CD4-positive, alpha-beta T cell (primary cell): ENCODE data around the gene IQGAP1. TPM values are rescaled to one million over a fixed set of nuclear protein-coding genes. Genes with fewer than 3 reads are reported as not detected.

Source experiments
- ATAC-seq: fragments of 200-7000 bp; cut with Tn5 transposase; one replicate; pipeline ENCODE4 v1.10.0; 2022; ENCODE audit warnings: mild to moderate bottlenecking; ENCODE audit not compliant: poor library complexity
- CTCF ChIA-PET: fragments of 350-600 bp; sonication (Branson Sonifier 250); formaldehyde crosslinking; loops from one replicate; lab custom pipeline; 2021; ENCODE audit warnings: antibody characterized with exemption, inconsistent platforms; lab: Charles Lee
- POLR2A ChIA-PET: fragments of 350-600 bp; sonication (Branson Sonifier 250); formaldehyde crosslinking; loops from one replicate; lab custom pipeline; 2021; ENCODE audit warnings: antibody characterized with exemption, inconsistent platforms; lab: Charles Lee
- DNase-seq, 14 experiments: peaks; one replicate each; pipeline ENCODE4 v3.0.0-alpha.2; 2013 to 2020; ENCODE audit warnings: mixed read lengths in 2 of 14
- H3K27ac ChIP-seq, 2 donors: one replicate each; pipeline versions ENCODE4 v1.5.1 to v1.7.0; 2013; ENCODE audit warnings: low read length in 2 of 2, low read depth in 1 of 2, mild to moderate bottlenecking in 1 of 2
- H3K27me3 ChIP-seq, 2 experiments: 1 replicate in 1 of 2; 2 replicates in 1 of 2; pipeline versions ENCODE4 v1.6.1 to v1.7.0; 2013; ENCODE audit warnings: low read length in 2 of 2, control low read depth in 1 of 2, mild to moderate bottlenecking in 1 of 2, moderate library complexity in 1 of 2; ENCODE audit not compliant: insufficient read depth in 2 of 2, control insufficient read depth in 1 of 2
- H3K36me3 ChIP-seq: one replicate; pipeline ENCODE4 v1.6.1; 2013; ENCODE audit warnings: low read length, control low read depth; ENCODE audit not compliant: insufficient read depth
- H3K4me1 ChIP-seq: one replicate; pipeline ENCODE4 v1.6.1; 2013; ENCODE audit warnings: low read length, control low read depth; ENCODE audit not compliant: insufficient read depth
- H3K4me3 ChIP-seq: one replicate; pipeline ENCODE4 v1.5.1; 2013; ENCODE audit warnings: mild to moderate bottlenecking, low read length, moderate library complexity
- H3K9me3 ChIP-seq, 2 experiments: 1 replicate in 1 of 2; 2 replicates in 1 of 2; pipeline versions ENCODE4 v1.6.1 to v1.7.0; 2013; ENCODE audit warnings: low read length in 2 of 2, mild to moderate bottlenecking in 2 of 2, control low read depth in 1 of 2, moderate library complexity in 1 of 2; ENCODE audit not compliant: control insufficient read depth in 1 of 2, insufficient read depth in 1 of 2
- H3K27ac Mint-ChIP-seq: one replicate; pipeline ENCODE4 v1.8.0; 2020; ENCODE audit warnings: mixed read lengths
- H3K27me3 Mint-ChIP-seq: one replicate; pipeline ENCODE4 v1.8.0; 2021; ENCODE audit warnings: mixed read lengths
- H3K36me3 Mint-ChIP-seq: one replicate; pipeline ENCODE4 v1.8.0; 2021; ENCODE audit warnings: low read depth, mixed read lengths
- H3K4me1 Mint-ChIP-seq: one replicate; pipeline ENCODE4 v1.8.0; 2021; ENCODE audit warnings: low read depth, mixed read lengths
- H3K4me3 Mint-ChIP-seq: one replicate; pipeline ENCODE4 v1.8.0; 2020; ENCODE audit warnings: mild to moderate bottlenecking, mixed read lengths
- H3K9me3 Mint-ChIP-seq: one replicate; pipeline ENCODE4 v1.8.0; 2020; ENCODE audit warnings: mixed read lengths
- CTCF ChIP-seq: fragments of 200-600 bp; IDR thresholded peaks from one replicate; pipeline ENCODE4 v1.8.0; 2022; ENCODE audit warnings: antibody characterized with exemption, mild to moderate bottlenecking
- intact Hi-C, 2 experiments: fragments of 100-400 bp; cut with DNase I in 1 of 2; cut with micrococcal nuclease in 1 of 2; formaldehyde crosslinking; loops; one replicate each; pipeline versions ENCODE4 v1.15.1 to v1.9.0; 2023 to 2025; cut with DNase I, micrococcal nuclease
- total RNA-seq, 174 experiments: library from RNA in 2 of 174; stranded (reverse) in 2 of 174; gene quantifications; one replicate each; pipeline ENCODE4 v1.2.3 and lab custom pipeline; 2021 to 2026

IQGAP1 gene
- total RNA-seq, 2 experiments from 2014 or later: 76.8 to 78.7 TPM

- DNase-seq (no peak), ATAC-seq (no peak)
- Histone ChIP-seq H3K4me3 (no peak overlapping the region), H3K27me3 (no peaks in the 10 kb centered on the region), H3K4me1 (peaks cover 41% of the 10 kb centered on the region), H3K9me3 (peaks cover 10 to 15% of the 10 kb centered on the region in 2 experiments), H3K36me3 (no peaks in the 10 kb centered on the region), H3K27ac (no peak overlapping the region)
- Mint-ChIP-seq H3K27ac (no peak overlapping the region), H3K9me3 (peaks cover 3% of the 10 kb centered on the region), H3K4me1 (peaks cover 61% of the 10 kb centered on the region), H3K36me3 (peaks cover 9% of the 10 kb centered on the region), H3K27me3 (no peaks in the 10 kb centered on the region), H3K4me3 (no peak overlapping the region)
- TF ChIP-seq CTCF: no peak
- ChIA-PET POLR2A (interaction anchor here (1.4 kb wide), 1 partner anchor 28 kb away, joined by 3 read pairs; the partner anchor contains the start of gene ZNF774), CTCF (no interaction called here)
- intact Hi-C loops: loop anchor here in 1 of 2 experiments (5.0 kb wide), 2 partner anchors 33 to 298 kb away; no protein-coding TSS in a partner anchor
Observed at GRCh38 chr15:90379263-90379662, 8.8 kb upstream of the IQGAP1 start.

- peaks cover 9% of the 10 kb centered on the region for H3K36me3 Mint-ChIP-seq
- H3K4me3 Mint-ChIP-seq: no peak overlapping the region
- ChIA-PET CTCF (no interaction called here), POLR2A (interaction anchor here (1.3 kb wide), 1 partner anchor 10 kb away, joined by 5 read pairs; no protein-coding TSS in a partner anchor)
- H3K4me1 Mint-ChIP-seq: peaks cover 45% of the 10 kb centered on the region
- Histone ChIP-seq H3K27ac (no peak overlapping the region), H3K27me3 (no peaks in the 10 kb centered on the region), H3K9me3 (peaks cover 10 to 15% of the 10 kb centered on the region in 2 experiments), H3K4me1 (peaks cover 26% of the 10 kb centered on the region), H3K36me3 (no peaks in the 10 kb centered on the region), H3K4me3 (no peak overlapping the region)
- TF ChIP-seq CTCF: no peak
- ATAC-seq: no peak
- no peaks in the 10 kb centered on the region for H3K27me3 Mint-ChIP-seq
- intact Hi-C loops: no loop called here
- peaks cover 3% of the 10 kb centered on the region for H3K9me3 Mint-ChIP-seq
- no peak overlapping the region for H3K27ac Mint-ChIP-seq
- no peak for DNase-seq
Observed at GRCh38 chr15:90381515-90381914, 6.5 kb upstream of the IQGAP1 start.

- Histone ChIP-seq H3K36me3 (no peaks in the 10 kb centered on the region), H3K9me3 (peaks cover 10 to 15% of the 10 kb centered on the region in 2 experiments), H3K4me1 (peaks cover 21% of the 10 kb centered on the region), H3K27ac (no peak overlapping the region), H3K27me3 (no peaks in the 10 kb centered on the region), H3K4me3 (no peak overlapping the region)
- no peaks in the 10 kb centered on the region for H3K9me3 Mint-ChIP-seq
- peaks cover 5% of the 10 kb centered on the region for H3K36me3 Mint-ChIP-seq
- H3K4me3 Mint-ChIP-seq: no peak overlapping the region
- no peaks in the 10 kb centered on the region for H3K27me3 Mint-ChIP-seq
- no peak for TF ChIP-seq CTCF
- ChIA-PET CTCF (no interaction called here), POLR2A (interaction anchor here (1.3 kb wide), 1 partner anchor 10 kb away, joined by 5 read pairs; no protein-coding TSS in a partner anchor)
- H3K4me1 Mint-ChIP-seq: peaks cover 40% of the 10 kb centered on the region
- DNase-seq (peak in 1 of 14 experiments; percentile 21), ATAC-seq (no peak)
- intact Hi-C loops: loop anchor here in 1 of 2 experiments (2.0 kb wide), 1 partner anchor 30 kb away; the partner anchor contains the start of gene ZNF774
- H3K27ac Mint-ChIP-seq: no peak overlapping the region
Observed at GRCh38 chr15:90382320-90382719, 5.7 kb upstream of the IQGAP1 start.
